ENCODE results near the gene NKTR.
A peak's percentile ranks its signal among the peaks of the same experiment; 100 is the strongest.

Gene NKTR

DNA sequence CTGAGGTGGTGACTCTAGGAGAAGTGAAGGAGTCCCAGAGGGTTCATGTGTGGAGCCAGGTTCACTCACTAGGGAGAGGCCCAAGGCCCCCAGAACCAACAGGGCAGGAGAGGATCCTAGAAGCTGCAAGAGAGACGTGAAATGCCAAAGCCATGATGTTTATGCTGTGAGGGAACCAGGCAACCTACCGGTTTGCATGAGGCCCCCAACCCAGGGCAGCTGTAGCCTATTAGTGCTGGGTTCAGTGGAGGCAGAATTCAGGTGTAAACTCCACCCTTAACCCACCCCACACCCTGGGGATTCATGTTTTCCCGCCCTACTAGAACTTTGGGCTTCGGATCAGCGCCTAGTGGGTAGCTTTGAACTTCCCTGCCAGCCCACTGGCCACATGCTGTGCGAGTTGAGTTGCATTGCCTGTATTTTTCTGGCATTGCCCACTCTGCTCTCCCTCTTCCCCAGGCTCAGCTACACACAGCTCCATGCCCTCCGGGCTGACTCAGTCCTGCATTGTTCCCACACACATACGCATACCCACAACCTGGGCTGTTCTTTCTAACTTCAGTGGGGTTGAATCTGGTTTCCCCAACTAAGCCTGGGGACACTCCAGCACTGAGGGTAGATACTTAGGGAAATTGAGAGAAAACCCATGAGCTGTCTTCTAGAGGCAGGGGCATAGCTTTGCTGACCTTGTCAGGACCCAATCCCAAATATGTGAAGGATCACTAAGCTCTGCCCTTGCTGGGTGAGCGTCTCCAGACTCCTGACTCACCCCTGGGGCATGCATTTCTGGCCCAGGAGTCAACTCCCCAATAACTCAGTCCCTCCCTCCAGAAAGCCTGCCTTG, 51.0 kb downstream of the NKTR start:
- no peak for DNase-seq
- no peak overlapping the region for H3K27ac Mint-ChIP-seq
- no peak for ATAC-seq
- peaks cover 2% of the 10 kb centered on the region for H3K27me3 Mint-ChIP-seq
- H3K9me3 Mint-ChIP-seq = no peaks in the 10 kb centered on the region
- peaks cover 12% of the 10 kb centered on the region for H3K4me1 Mint-ChIP-seq
- peaks cover 15% of the 10 kb centered on the region for H3K36me3 Mint-ChIP-seq (ENCODE audit: low read depth)
- H3K4me3 Mint-ChIP-seq = no peak overlapping the region

DNA sequence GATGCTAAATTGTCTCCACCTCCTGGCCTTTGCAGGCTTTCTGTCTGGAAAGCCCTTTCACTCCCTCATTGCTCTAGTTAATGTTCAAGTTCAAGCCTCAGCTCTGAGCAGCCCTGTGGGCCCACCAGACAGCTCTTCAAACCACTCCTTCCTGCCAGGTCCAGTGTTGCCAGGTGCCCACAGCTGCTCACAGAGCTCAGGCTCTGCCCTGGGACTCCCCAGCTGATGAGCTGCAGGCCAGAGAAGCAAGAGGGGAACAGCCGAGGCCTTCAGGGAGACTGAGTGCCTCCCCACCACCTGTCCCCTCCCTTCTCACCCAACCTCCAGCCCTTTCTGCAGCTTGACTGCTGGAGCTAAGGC, 51.7 kb downstream of the NKTR start:
- no peak overlapping the region for H3K27ac Mint-ChIP-seq
- peaks cover 10% of the 10 kb centered on the region for H3K36me3 Mint-ChIP-seq (ENCODE audit: low read depth)
- H3K4me1 Mint-ChIP-seq = peaks cover 6% of the 10 kb centered on the region
- peaks cover 2% of the 10 kb centered on the region for H3K27me3 Mint-ChIP-seq
- H3K9me3 Mint-ChIP-seq = no peaks in the 10 kb centered on the region
- H3K4me3 Mint-ChIP-seq = no peak overlapping the region
- ATAC-seq (no peak), DNase-seq (no peak)

DNA sequence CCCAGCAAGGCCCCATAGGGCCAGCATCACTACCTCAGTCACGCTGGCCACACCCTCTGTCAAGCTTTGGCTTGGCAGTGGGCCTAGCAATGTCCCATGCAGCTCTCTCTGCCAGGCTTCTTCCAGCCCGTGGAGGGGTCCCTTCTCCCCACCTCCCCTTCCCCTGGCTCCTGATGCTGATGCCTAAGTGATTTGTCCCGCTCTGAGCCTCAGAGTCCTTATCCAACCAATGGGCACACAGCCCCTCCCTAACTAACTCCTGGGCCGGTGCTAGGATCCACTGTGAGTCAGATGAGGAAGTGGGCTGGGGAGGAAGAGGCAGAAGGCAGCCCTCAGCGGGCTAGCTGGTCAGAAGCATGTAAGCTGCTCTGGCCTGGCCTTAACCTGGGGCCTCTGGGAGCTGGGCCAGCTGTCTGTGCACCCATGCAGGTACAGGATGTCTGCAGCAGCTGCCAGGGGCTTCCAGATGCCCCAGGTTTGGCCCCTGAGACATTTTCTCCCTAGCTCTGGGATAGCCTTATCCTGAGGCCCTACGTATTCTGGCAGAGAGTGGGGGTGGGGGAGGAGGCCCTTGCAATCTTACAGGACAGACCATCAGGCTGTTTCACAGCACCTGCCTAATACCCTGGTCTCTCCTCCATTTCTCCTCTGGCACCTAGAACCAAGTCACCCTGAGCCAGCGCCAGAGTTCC, 52.3 kb downstream of the NKTR start:
- ATAC-seq (no peak), DNase-seq (no peak)
- H3K27ac Mint-ChIP-seq = no peak overlapping the region
- H3K27me3 Mint-ChIP-seq = peaks cover 2% of the 10 kb centered on the region
- H3K9me3 Mint-ChIP-seq = no peaks in the 10 kb centered on the region
- H3K36me3 Mint-ChIP-seq (ENCODE audit: low read depth) = peaks cover 8% of the 10 kb centered on the region
- H3K4me1 Mint-ChIP-seq = peaks cover 5% of the 10 kb centered on the region
- peak overlapping the region; percentile 39 for H3K4me3 Mint-ChIP-seq

DNA sequence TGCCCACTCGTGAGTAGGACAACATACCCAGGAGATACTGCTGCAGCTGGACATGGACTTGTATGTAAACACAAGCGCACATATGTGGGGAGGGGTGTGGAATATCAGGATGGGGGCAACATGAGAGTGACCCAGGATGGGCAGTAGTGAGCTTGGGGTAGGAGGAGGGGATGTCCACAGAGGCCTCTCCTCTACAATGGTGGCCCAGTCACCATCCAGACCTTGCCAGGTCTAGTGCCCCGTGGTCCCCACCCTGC, 52.7 kb downstream of the NKTR start:
- DNase-seq = no peak
- Mint-ChIP-seq H3K4me1 (peaks cover 5% of the 10 kb centered on the region), H3K9me3 (no peaks in the 10 kb centered on the region), H3K4me3 (peak overlapping the region; percentile 39), H3K27ac (no peak overlapping the region), H3K36me3 (ENCODE audit: low read depth) (peaks cover 6% of the 10 kb centered on the region), H3K27me3 (peaks cover 2% of the 10 kb centered on the region)
- no peak for ATAC-seq

DNA sequence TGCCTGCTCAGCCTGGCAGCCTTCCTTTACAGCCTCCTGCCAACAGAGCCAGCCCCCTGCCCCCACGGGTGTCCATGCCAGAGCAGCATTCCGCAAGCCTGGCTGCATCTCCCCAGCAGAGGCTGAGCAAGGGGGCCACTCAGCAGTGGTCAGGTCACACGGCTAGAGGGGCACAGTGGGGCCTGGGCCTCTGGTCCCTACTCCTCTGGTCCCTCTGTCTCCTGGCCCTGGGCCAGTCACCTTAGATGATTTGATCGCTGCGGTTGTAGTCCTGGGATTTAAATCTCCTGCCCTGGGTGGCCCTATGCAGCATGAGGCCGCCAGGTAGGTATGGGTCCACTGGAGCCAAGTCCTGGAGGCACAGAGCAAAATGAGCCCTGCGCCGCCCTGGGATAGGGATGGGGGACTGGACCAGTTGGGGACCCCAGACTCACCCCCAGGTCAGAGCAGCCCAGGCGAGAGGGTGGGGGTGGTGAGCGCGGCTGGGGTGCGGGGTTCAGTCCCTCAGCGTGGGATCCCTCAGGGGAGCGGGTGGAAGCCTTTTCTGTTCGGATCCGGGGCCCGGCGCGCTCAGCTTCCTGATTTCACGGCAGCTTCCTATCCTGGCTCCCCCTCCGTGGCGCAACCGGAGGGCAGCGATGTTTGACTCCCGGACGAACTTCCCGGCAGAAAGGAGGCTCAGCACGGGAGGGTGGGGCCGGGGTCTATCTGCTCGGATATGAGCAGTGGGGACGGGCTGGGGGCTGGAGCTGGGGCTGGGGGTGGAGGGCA, 53.3 kb downstream of the NKTR start, which contains the start of gene ZBTB47:
Gene ZBTB47 (plus strand): TSS at position 138 of the 771 bp plus-strand sequence. CDS start 4,659 bp downstream, outside the sequence.
- DNase-seq (no peak), ATAC-seq (no peak)
- Mint-ChIP-seq H3K27me3 (peaks cover 2% of the 10 kb centered on the region), H3K27ac (no peak within 1 kb of the TSS), H3K4me3 (peak within 1 kb of the TSS; percentile 71), H3K36me3 (ENCODE audit: low read depth) (peaks cover 6% of the 10 kb centered on the region), H3K9me3 (no peaks in the 10 kb centered on the region), H3K4me1 (peaks cover 5% of the 10 kb centered on the region)

DNA sequence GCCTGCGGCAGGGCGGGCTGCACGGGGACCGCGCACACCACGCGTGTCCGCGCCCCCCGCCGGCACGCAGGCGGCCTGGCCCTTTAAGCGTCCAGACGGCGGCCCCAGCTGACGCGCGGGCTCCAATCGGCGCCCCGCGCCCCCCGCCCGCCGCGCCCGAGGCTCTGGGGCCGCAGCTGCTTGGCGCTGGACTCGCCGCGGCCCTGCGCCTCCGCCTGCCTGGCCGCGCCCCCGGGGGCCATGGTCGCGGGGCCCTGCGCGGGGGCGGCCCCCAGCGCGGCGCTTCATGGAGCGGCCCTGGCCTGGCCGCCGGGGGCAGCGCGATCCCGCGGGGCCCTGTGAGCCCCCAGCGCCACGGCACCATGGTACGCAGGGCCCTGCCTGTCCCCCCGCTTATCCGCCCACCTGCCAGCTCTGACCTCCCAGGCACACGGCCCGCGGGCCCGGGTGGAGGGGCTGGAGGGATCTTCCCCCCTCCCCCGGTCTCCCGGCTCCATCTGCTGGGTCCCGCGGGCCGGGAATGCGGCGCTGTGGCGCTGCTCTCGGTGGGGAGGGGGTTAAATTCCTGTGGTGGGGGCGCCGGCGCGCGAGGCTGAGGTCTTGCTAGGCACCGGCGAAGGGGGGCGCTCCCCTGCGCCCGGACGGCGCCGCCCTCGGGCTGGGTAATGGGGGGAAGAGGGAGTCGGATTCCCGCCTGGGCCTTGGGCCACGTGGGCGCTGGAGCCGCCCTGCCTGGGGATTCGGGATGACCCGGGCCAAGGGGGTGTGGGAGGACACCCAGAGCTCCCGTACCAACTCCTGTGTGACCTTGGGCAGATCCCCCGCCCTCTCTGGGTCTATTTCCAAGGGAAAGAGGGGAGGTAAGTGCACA, 54.1 kb downstream of the NKTR start:
- Mint-ChIP-seq H3K4me1 (peaks cover 5% of the 10 kb centered on the region), H3K9me3 (no peaks in the 10 kb centered on the region), H3K27ac (no peak overlapping the region), H3K36me3 (ENCODE audit: low read depth) (no peaks in the 10 kb centered on the region), H3K27me3 (peaks cover 2% of the 10 kb centered on the region), H3K4me3 (no peak overlapping the region)
- DNase-seq = no peak
- peak; percentile 15 for ATAC-seq

DNA sequence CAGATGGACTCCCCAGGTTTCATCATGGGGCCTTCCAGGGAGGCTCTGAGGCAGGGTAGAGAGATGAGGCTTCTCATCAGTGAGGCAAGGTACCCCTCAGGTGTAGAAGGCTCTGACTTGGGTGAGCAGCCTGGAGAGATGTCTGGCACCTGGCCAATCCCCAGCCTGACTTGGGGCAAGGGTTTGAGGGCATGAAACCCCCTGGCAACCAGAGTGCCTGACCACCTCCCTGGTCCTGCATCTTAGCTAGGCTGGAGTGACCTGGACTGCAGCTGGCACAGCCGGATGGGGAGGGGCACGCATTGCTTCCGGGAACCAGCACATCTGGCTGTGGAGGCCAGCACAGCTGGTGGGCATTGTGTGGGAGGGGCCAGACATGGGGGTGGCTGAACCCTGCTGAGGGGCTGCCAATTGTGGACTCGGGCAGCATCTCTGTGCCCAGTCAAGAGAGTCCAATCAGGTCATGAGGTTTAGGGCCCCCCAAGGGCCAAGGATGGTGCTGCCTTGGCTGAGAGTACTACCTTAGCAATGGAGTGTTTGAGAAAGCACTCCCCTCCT, 54.9 kb downstream of the NKTR start:
- DNase-seq (no peak), ATAC-seq (no peak)
- Mint-ChIP-seq H3K9me3 (no peaks in the 10 kb centered on the region), H3K27ac (no peak overlapping the region), H3K27me3 (peaks cover 2% of the 10 kb centered on the region), H3K4me3 (no peak overlapping the region), H3K36me3 (ENCODE audit: low read depth) (no peaks in the 10 kb centered on the region), H3K4me1 (peaks cover 5% of the 10 kb centered on the region)

DNA sequence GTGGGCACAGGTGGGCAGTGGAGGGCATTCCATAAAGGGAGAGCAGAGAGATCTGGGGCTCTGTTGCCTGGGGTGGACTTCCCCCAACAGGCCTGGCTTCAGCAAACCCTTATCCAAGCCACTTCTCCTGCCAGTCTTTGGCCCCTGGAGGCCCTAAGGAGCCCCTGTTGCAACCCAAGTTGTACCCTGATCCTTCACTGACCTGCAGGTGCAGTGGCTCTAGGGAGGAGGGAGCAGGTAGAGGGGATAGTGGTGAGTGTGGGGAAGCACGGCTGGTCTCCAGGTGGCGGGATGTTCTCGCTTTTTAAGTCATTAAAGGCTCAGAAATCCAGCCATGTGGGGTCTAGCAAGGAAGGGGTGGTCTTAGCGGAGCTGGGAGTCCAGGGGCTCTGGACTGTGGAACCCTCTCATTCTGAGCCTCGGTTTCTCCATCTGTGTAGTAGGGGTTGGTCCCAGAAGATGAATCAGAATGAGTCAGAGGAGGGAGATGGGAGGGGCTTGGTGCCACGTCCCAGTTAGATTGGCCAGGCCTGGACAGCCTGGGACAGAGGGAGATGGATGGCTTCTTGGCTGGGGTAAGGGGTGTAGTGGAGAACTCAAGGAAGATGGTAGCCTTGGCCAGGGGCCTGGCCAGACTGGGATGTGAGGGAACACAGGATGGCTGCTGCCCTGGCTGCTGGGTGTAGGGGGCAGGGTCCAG, 55.6 kb downstream of the NKTR start:
- no peak for DNase-seq
- Mint-ChIP-seq H3K4me3 (no peak overlapping the region), H3K4me1 (peaks cover 5% of the 10 kb centered on the region), H3K27ac (no peak overlapping the region), H3K36me3 (ENCODE audit: low read depth) (no peaks in the 10 kb centered on the region), H3K9me3 (no peaks in the 10 kb centered on the region), H3K27me3 (peaks cover 2% of the 10 kb centered on the region)
- ATAC-seq = no peak

DNA sequence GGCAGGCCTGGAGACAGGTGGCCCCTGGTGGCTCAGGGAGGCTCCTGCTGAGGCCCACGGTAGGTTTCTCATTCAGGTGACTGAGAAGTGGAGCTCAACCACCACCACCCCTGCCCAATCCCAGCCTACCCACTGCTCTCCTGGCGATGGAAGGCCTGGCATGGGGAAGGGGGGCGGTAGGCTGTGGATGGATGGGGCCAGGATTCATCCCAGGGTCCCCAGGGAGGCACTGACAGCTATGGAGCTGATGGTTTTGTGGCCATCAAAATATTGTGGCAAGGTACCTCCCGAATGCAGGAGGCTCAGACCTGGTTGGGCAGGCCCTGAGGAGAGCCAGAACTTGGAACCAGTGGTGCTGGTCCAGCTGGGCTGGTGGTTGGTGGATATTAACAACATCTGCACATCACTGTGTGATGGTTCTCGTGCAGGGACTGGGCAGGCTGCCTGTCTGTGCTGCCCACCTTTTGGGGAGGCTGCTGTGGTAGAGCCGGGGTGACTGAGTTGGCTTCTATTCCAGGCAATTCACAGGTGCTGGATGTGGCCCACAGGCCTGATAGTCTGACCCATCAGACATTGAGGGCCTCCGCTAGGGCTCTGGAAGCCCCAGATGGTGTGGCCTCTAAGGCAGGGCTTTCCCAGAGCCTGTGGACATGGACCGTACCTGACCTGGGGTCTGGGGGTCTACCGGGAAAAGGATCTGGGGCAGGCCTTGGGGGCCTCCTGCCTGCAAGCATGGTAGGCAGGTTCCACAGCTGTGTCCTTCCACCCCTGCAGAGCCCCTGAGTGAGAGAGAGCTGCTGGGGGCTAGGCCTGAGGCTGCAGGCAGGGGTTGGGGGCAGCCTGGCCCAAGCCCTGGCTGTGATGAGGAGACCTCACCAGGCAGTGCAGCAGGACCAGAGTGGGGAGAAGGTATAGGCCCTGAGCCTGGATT, 56.5 kb downstream of the NKTR start:
- no peaks in the 10 kb centered on the region for H3K36me3 Mint-ChIP-seq (ENCODE audit: low read depth)
- DNase-seq = no peak
- no peak overlapping the region for H3K27ac Mint-ChIP-seq
- H3K9me3 Mint-ChIP-seq = no peaks in the 10 kb centered on the region
- peaks cover 2% of the 10 kb centered on the region for H3K27me3 Mint-ChIP-seq
- ATAC-seq = no peak
- H3K4me3 Mint-ChIP-seq = no peak overlapping the region
- H3K4me1 Mint-ChIP-seq = peaks cover 5% of the 10 kb centered on the region

DNA sequence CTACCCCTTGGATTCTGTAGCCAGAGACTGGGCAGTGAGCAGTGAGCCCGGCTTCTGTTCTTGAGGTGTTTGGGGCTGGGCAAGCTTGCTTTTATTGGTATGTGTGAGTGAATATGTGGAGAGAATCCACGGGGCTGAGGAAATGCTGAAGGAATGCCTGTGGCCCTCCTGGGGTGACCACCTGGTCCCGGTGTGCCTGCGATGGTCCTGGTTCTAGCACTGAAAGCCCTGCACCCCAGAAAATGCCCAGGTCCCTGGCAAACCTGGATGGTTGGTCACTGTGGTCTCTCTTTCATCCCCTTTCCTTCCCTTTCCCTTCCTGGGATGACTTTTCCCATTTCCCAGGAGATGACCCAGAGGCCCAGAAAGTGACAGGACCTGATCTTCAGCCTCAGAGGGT, 57.2 kb downstream of the NKTR start:
- peaks cover 2% of the 10 kb centered on the region for H3K27me3 Mint-ChIP-seq
- ATAC-seq = no peak
- no peak overlapping the region for H3K4me3 Mint-ChIP-seq

DNA sequence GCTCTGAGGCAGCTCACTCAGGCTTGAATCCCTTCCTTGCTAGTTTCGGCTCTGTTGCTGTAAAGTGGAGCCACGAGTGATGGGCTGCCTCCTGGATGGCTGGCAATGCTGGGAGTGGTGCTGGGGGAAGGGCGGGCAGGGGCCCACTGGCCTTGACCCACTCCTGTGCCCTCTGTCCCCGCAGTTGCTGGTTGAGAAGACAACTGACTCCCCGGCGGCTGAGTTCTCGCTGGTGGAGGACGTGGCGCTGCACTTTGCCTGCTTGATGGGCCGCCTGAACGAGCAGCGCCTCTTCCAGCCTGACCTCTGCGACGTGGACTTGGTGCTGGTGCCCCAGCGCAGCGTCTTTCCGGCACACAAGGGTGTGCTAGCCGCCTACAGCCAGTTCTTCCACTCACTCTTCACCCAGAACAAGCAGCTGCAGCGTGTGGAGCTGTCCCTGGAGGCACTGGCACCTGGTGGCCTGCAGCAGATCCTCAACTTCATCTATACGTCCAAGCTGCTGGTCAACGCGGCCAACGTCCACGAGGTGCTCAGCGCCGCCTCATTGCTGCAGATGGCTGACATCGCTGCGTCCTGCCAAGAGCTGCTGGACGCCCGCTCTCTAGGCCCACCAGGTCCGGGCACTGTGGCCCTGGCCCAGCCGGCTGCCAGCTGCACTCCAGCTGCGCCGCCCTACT, 57.7 kb downstream of the NKTR start:
- peaks cover 2% of the 10 kb centered on the region for H3K4me1 Mint-ChIP-seq
- no peak overlapping the region for H3K4me3 Mint-ChIP-seq
- H3K27ac Mint-ChIP-seq = no peak overlapping the region
- no peaks in the 10 kb centered on the region for H3K36me3 Mint-ChIP-seq (ENCODE audit: low read depth)
- DNase-seq (no peak), ATAC-seq (no peak)
- no peaks in the 10 kb centered on the region for H3K9me3 Mint-ChIP-seq
- peaks cover under 1% of the 10 kb centered on the region for H3K27me3 Mint-ChIP-seq

More for the DNA sequence above, 57.2 kb downstream of the NKTR start:
- Mint-ChIP-seq H3K27ac (no peak overlapping the region), H3K9me3 (no peaks in the 10 kb centered on the region), H3K4me1 (peaks cover 5% of the 10 kb centered on the region), H3K36me3 (ENCODE audit: low read depth) (no peaks in the 10 kb centered on the region)
- no peak for DNase-seq

DNA sequence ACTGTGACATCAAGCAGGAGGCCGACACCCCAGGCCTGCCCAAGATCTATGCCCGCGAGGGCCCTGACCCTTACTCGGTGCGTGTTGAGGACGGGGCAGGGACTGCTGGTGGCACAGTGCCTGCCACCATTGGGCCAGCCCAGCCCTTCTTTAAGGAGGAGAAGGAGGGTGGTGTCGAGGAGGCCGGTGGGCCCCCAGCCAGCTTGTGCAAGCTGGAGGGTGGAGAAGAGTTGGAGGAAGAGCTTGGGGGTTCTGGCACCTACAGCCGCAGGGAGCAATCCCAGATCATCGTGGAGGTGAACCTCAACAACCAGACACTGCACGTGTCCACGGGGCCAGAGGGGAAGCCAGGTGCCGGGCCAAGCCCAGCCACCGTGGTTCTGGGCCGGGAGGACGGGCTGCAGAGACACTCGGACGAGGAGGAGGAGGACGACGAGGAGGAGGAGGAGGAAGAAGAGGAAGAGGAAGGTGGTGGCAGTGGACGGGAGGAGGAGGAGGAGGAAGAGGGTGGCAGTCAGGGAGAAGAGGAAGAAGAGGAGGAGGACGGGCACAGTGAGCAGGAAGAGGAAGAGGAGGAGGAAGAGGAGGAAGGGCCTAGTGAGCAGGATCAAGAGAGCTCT, 58.4 kb downstream of the NKTR start:
- no peaks in the 10 kb centered on the region for H3K27me3 Mint-ChIP-seq
- ATAC-seq (no peak), DNase-seq (no peak)
- H3K27ac Mint-ChIP-seq = no peak overlapping the region
- no peaks in the 10 kb centered on the region for H3K9me3 Mint-ChIP-seq
- peaks cover 2% of the 10 kb centered on the region for H3K4me1 Mint-ChIP-seq
- no peak overlapping the region for H3K4me3 Mint-ChIP-seq
- H3K36me3 Mint-ChIP-seq (ENCODE audit: low read depth) = no peaks in the 10 kb centered on the region
